Fibroblast of skin of back (primary cell): ENCODE results near the gene HSPA4L.

Source experiments
- DNase-seq: peaks from one replicate; pipeline ENCODE4 v3.0.0-alpha.2; 2013

HSPA4L gene

DNA sequence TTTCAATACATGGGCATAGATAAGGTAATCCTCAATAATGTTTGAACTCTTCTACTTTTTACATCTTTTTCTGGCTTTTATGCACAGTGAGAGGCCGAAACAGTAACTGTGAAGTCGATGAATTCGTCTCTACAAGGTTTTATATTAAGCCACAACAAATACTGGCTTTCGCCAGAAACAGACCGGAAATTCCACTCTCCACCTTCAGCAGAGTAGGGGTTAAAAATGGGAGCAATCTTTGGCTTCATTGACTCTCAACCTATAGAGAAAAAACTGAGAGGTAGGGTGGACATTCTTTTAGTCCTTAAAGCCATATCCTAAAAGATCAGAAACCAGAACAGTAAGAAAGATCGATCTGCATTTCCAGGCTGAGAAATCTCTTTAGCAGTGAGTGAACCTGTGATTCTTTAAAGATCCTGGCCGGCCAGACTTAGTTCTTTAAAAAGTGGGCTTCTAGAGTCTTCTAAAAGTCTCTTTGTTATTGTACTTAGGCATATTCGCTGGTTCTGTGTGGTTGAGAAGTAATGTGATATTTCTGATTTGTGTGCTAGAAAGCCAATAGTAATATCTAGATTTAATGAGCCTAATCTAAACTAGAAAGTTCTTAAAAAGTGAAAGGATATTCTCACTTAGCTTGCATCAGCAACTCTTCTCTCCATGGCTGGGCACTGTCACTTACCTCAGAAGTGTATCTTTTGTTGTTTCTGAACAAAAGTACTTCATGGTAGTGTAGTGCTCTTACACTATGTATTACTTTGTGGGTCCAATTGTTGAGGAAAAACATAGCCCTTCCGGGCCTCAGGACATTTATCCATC lies 2.0 kb downstream of the HSPA4L start:
- no peak for DNase-seq

DNA sequence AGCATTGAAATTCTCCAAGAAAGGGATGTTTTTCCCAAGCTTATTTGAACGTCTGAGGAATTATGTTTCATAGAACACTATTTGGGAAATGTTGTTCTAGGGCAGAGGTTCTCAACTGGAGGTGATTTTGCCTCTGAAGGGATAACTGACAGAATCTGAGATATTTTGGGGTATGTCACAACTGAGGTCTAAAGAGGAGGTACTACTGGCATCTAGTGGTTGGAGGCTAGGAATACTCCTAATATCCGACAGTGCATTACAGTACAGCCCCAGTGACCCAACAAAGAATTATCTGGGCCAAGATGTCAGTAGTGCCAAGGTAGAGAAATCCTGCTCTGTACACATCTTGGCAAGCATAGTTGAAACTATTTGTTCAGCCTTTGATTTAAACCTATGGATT lies 6.4 kb downstream of the HSPA4L start:
- DNase-seq = no peak

- DNase-seq = no peak
These were observed 9.3 kb downstream of the HSPA4L start for GRCh38 chr4:127791391-127791790.

DNA sequence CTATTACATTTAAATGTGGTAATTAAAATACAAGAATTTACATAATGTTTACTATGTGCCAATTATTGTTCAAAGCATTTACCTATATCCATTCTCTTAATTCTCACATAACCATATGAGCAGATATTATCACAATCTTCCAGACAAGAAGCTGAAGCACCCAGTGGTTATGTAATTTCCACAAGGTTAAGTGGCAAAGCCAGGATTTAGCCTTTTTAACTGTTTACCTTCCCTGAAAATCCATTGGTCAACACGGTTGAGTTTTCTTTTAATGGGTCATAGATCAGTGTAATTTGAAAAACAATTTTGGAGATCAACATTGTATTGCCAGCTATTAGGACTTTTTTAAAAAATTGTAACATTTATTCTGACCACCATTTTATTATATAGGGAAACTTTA lies 11.4 kb downstream of the HSPA4L start:
- DNase-seq = no peak

GRCh38 chr4:127799711-127800110 lies 17.6 kb downstream of the HSPA4L start:
- DNase-seq = no peak

GRCh38 chr4:127809173-127809800 lies 27.2 kb downstream of the HSPA4L start:
- DNase-seq = peak; percentile 1

DNA sequence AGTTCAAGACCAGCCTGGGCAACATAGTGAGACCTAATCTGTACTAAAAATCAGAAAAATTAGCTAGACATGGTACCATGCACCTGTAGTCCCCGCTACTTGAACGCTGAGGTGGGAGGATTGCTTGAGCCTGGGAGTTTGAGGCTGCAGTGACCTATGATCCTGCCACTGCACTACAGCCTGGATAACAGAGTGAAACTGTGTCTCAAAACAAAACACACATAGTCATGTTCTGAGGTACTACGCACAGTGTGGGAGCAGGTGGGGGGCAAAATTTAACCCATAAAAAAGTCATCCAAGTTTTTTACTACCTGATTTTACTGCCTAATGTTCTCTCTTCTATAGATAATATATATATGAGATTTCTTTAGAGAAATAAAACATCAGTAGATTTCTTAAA lies 28.4 kb downstream of the HSPA4L start:
- no peak for DNase-seq

DNA sequence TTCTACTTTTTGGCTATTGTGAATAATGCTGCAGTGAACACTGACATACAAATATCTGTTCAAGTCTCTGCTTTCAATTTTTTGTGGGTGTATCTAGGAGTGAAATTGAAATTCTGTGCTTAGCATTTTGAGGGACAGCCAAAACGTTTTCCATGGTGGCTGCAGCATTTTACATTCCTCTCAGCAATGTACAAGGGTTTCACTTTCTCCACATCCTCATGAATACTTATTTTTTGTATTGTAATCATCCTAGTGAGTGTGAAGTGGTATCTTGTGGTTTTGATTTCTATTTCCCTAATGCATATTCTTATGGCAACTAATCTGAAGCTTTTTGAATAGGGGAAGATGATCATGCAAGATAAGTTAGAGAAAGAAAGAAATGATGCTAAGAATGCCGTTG lies 40.3 kb downstream of the HSPA4L start:
- no peak for DNase-seq

DNA sequence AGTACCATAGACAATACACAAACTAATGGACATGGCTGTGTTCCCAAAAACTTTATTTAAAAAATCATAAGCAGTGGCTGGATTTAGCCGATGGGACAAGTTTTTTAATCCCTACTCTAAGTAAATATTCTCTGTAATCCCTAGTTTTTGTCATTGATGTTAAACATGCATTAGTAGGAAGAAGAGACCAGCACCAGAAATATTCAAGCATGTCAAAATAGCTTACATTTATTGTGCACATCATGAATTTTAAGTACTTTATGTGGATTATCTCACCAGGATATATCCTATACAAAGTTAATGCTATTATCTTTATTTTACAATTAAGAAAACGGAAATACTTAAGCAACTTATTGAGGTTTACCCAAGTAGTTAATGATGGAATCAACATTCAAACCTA lies 46.0 kb downstream of the HSPA4L start:
- DNase-seq = no peak

GRCh38 chr4:127829014-127829413 lies 46.9 kb downstream of the HSPA4L start:
- DNase-seq = no peak

- DNase-seq = no peak
These were observed 50.5 kb downstream of the HSPA4L start for GRCh38 chr4:127832585-127832984.

DNA sequence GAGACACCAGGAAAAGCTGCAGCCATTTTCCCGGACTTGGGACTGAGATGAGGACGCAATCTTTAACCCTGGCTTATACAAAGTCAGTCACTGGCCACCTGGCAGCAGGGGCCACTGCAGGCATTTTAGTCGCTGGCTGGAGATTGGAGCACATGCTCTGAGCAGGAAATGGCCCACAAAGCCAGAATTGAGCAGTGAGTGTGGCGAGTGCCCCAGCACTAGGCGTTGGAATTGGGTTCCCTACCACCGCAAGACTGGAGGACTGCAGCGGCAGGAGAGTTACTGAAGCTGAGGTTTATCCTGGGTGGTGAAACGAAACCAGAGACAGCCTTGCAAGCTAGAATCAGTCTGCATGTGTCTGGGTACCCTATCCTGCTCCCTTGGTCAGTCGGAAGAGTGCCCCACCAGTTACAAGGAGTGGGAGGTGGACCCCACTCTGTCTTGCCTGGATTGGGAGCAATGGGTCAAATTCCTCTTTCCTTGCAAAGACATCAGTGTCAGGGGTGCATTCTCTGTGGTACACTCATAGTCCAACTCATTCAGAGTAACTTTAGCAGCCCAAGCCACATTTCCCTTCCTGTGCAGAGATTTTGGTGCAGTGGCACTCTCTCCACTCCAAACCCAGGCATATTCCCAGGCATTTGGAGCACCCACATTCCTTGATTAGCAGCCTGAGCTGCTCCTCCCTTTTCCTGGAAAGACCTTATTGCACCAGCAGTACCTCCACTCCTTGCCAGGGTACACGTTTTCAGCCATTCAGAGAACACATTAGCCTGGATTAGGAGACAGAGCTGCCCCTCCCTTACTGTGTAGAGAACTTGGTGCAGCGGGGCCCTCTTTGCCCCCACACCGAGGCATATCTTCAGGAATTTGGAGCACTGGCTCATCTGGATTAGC lies 61.8 kb downstream of the HSPA4L start:
- DNase-seq = no peak

DNA sequence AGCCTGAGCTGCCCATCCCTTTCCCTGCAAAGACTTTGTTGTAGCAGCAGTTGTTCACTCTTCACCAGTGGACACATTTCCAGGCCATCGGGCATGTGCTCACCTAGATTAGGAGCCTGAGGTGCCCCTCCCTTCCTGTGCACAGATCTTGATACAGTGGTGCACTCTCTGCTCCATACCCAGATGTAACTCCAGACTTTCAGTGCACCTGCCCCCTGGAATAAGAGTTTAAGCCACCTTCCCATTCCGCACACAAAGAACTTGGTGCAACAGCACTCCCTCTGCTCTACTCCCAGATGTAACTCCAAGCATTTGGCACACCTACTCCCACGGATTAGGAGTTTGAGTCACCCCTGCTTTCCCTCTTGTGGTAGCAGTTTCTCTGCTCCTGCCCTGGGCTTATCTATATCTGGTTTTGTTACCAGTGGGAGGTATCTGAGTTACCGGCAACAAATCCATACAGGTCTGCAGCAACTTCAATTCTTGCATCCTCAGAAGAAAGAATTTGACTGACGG lies 62.5 kb downstream of the HSPA4L start:
- no peak for DNase-seq

DNA sequence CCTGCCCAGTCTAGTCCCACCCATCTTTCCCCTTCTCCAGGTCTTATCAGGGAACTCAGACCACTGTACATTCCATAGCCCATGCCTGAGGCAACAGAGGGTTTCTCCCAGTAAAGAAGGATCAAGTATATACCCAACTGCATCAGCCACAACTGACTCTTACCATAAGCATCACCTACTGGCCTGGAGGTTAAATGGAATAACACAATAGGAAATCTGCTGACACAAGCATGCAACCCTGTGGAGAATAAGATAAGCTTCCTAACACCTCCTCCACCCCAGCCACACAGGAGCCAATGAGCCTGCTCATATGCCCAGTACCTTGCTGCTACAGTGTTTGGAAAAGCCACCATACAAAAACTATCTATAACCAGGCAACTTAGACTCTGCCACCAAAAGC lies 63.9 kb downstream of the HSPA4L start:
- no peak for DNase-seq

DNA sequence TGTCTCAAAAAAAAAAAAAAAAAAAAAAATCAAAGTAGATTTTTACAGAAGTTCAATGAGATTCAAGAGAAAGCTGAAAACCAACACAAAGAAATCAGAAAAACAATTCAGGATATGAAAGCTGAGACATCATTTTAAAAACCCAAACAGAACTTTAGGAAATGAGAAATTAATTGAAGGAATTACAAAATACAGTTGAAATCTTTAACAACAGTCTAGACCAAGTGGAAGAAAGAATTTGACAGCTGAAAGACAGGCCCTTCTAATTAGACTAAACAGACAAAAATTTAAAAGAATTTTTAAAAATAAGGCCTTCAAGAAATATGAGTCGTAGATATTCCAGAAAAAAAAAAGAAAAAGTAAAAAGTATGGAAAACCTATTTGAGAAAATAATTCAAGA lies 64.6 kb downstream of the HSPA4L start:
- DNase-seq = no peak

- no peak for DNase-seq
These were observed 67.5 kb downstream of the HSPA4L start for GRCh38 chr4:127849505-127850234.

DNA sequence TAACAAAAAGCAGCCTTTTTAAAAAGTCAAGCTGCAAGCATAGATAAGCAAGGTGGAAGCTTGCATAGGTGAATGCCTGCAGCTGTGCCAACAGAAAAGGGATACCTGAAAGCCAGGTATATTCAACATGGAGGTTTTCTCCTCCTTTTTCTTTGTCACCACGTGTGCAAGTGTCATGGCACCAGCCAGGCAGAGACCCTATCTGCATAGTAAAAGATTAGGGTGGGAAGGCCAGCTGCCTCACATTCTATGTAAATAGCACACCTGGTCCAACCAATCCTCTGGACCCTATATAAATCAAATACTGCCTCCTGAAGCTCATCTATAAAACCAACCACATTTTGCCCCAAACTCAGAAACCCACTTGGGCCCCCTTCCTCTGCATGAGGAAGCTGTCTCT lies 70.5 kb downstream of the HSPA4L start:
- no peak for DNase-seq

GRCh38 chr4:127856196-127856812 lies 74.2 kb downstream of the HSPA4L start:
- no peak for DNase-seq

- peak; percentile 90 for DNase-seq
These were observed 74.8 kb downstream of the HSPA4L start for GRCh38 chr4:127856813-127857447.

- no peak for DNase-seq
These were observed 75.5 kb downstream of the HSPA4L start for GRCh38 chr4:127857641-127858040.

DNA sequence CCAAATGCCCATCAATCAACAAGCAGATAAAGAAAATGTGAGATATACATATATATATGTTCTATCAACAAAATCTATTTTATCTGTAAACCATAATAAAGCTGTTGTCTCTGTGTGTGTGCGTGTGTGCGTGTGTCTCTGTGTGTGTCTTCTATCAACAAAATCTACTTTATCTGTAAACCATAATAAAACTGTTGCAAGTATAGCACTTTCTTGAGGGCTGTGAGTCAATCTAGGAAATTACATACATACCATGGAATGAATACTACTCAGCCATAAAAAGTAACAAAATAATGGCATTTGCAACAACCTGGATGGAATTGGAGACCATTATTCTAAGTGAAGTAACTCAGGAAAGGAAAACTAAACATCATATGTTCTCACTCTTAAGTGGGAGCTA lies 86.1 kb downstream of the HSPA4L start:
- peak; percentile 44 for DNase-seq
